HG03469 (cell line): Measurements from ENCODE around the gene SEMA4D.

ENCODE experiments used
- ATAC-seq: cut with Tn5 transposase; IDR thresholded peaks from one replicate; pipeline ENCODE4 v1.9.1; 2021; ENCODE audit warnings: mild to moderate bottlenecking, moderate library complexity, moderate number of reproducible peaks; ENCODE audit not compliant: unreplicated experiment

SEMA4D gene

GRCh38 chr9:89497978-89498851, at the start of gene SEMA4D:
Gene SEMA4D, minus strand, starts transcription at chr9:89498113. Its CDS starts 92,657 bp downstream, at chr9:89405456.
- ATAC-seq = no peak

- no peak for ATAC-seq
These were observed 49.1 kb upstream of the SEMA4D start for GRCh38 chr9:89547000-89547399.

- ATAC-seq = no peak
These were observed 46.4 kb upstream of the SEMA4D start for GRCh38 chr9:89544279-89544661.

GRCh38 chr9:89543621-89544278, 45.8 kb upstream of the SEMA4D start:
- no peak for ATAC-seq

- ATAC-seq = no peak
These were observed 45.2 kb upstream of the SEMA4D start for GRCh38 chr9:89543111-89543510.

- ATAC-seq = no peak
These were observed 44.6 kb upstream of the SEMA4D start for GRCh38 chr9:89542401-89543021.

GRCh38 chr9:89541798-89542197, 43.9 kb upstream of the SEMA4D start:
- ATAC-seq = no peak

GRCh38 chr9:89539374-89539773, 41.5 kb upstream of the SEMA4D start:
- ATAC-seq = no peak

- ATAC-seq = no peak
These were observed 41.0 kb upstream of the SEMA4D start for GRCh38 chr9:89538871-89539270.

- ATAC-seq = no peak
These were observed 39.3 kb upstream of the SEMA4D start for GRCh38 chr9:89537166-89537565.

- ATAC-seq = no peak
These were observed 38.7 kb upstream of the SEMA4D start for GRCh38 chr9:89536600-89536999.

GRCh38 chr9:89536145-89536574, 38.2 kb upstream of the SEMA4D start:
- no peak for ATAC-seq

- no peak for ATAC-seq
These were observed 37.5 kb upstream of the SEMA4D start for GRCh38 chr9:89535461-89535860.

- ATAC-seq = no peak
These were observed 36.8 kb upstream of the SEMA4D start for GRCh38 chr9:89534515-89535287.

GRCh38 chr9:89533411-89534095, 35.6 kb upstream of the SEMA4D start:
- no peak for ATAC-seq

- ATAC-seq = no peak
These were observed 35.0 kb upstream of the SEMA4D start for GRCh38 chr9:89532944-89533343.

GRCh38 chr9:89532478-89532877, 34.6 kb upstream of the SEMA4D start:
- no peak for ATAC-seq

GRCh38 chr9:89531766-89532165, 33.9 kb upstream of the SEMA4D start:
- no peak for ATAC-seq

GRCh38 chr9:89530726-89531125, 32.8 kb upstream of the SEMA4D start:
- ATAC-seq = no peak

- no peak for ATAC-seq
These were observed 31.5 kb upstream of the SEMA4D start for GRCh38 chr9:89529243-89530035.
